ENCODE results near the gene RARG. TPM values are rescaled to one million over a fixed set of nuclear protein-coding genes. Genes with fewer than 3 reads are reported as not detected.

The RARG gene
- total RNA-seq, 1 experiment from 2014 or later = 11.8 TPM

- CTCF ChIA-PET = interaction anchor here (0.9 to 3.6 kb wide), 5 partner anchors 29 to 149 kb away, joined by 3 to 41 read pairs (median 7); partner anchors contain the start of gene AAAS
- Histone ChIP-seq H3K4me3 (ENCODE audit: low read depth, low read length) (no peak overlapping the region), H3K27me3 (replicated peaks; ENCODE audit: control insufficient read depth, insufficient read depth, low read length) (no peaks in the 10 kb centered on the region), H3K36me3 (ENCODE audit: control insufficient read depth, insufficient read depth, low read length) (no peaks in the 10 kb centered on the region), H3K9me3 (no peaks in the 10 kb centered on the region), H3K4me1 (peaks cover 15% of the 10 kb centered on the region; the same call in 1 of the 2 replicates)
- Mint-ChIP-seq H3K27ac (ENCODE audit: unreplicated experiment) (no peak overlapping the region), H3K36me3 (ENCODE audit: insufficient read depth, unreplicated experiment) (no peaks in the 10 kb centered on the region), H3K9me3 (ENCODE audit: unreplicated experiment) (no peaks in the 10 kb centered on the region), H3K4me1 (ENCODE audit: low read depth, unreplicated experiment) (peaks cover 23% of the 10 kb centered on the region), H3K4me3 (ENCODE audit: unreplicated experiment) (no peak overlapping the region), H3K27me3 (ENCODE audit: insufficient read depth, unreplicated experiment) (no peaks in the 10 kb centered on the region)
- DNase-seq = no peak
- POLR2A ChIA-PET = no interaction called here
- no TSS peak for BruUV-seq (replicated peaks)
- intact Hi-C loops (cut with micrococcal nuclease; ENCODE audit: unreplicated experiment) = no loop called here
- TF ChIP-seq CTCF (IDR thresholded peaks at IDR 0.05; ENCODE audit: insufficient read depth in 1 of 2, low read depth in 1 of 2, low read length in 1 of 2, severe bottlenecking in 1 of 2, unreplicated experiment in 1 of 2) = no peak
These were observed 17.1 kb downstream of the RARG start for GRCh38 chr12:53214687-53215455.

GRCh38 chr12:53214221-53214620 is 17.8 kb downstream of the RARG start:
- H3K4me1 Mint-ChIP-seq (ENCODE audit: low read depth, unreplicated experiment) = peaks cover 16% of the 10 kb centered on the region
- POLR2A ChIA-PET = interaction anchor here (1.1 kb wide), 1 partner anchor 37 kb away, joined by 3 read pairs; a partner anchor contains a TSS
- H3K4me3 ChIP-seq (ENCODE audit: low read depth, low read length) = no peak overlapping the region
- CTCF ChIA-PET = interaction anchor here (1.0 to 3.6 kb wide), 11 partner anchors 27 to 149 kb away, joined by 4 to 41 read pairs (median 7); partner anchors contain the start of genes AAAS, MYG1 and PFDN5
- H3K4me1 ChIP-seq = peaks cover 8% of the 10 kb centered on the region; the same call in 1 of the 2 replicates
- H3K36me3 ChIP-seq (ENCODE audit: control insufficient read depth, insufficient read depth, low read length) = no peaks in the 10 kb centered on the region
- H3K27me3 ChIP-seq (replicated peaks; ENCODE audit: control insufficient read depth, insufficient read depth, low read length) = no peaks in the 10 kb centered on the region
- BruUV-seq (replicated peaks) = no TSS peak
- no peaks in the 10 kb centered on the region for H3K9me3 Mint-ChIP-seq (ENCODE audit: unreplicated experiment)
- no peaks in the 10 kb centered on the region for H3K9me3 ChIP-seq
- TF ChIP-seq CTCF (IDR thresholded peaks at IDR 0.05; ENCODE audit: insufficient read depth in 1 of 2, low read depth in 1 of 2, low read length in 1 of 2, severe bottlenecking in 1 of 2, unreplicated experiment in 1 of 2) = no peak
- H3K27ac Mint-ChIP-seq (ENCODE audit: unreplicated experiment) = no peak overlapping the region
- no peaks in the 10 kb centered on the region for H3K36me3 Mint-ChIP-seq (ENCODE audit: insufficient read depth, unreplicated experiment)
- intact Hi-C loops (cut with micrococcal nuclease; ENCODE audit: unreplicated experiment) = no loop called here
- H3K4me3 Mint-ChIP-seq (ENCODE audit: unreplicated experiment) = no peak overlapping the region
- no peaks in the 10 kb centered on the region for H3K27me3 Mint-ChIP-seq (ENCODE audit: insufficient read depth, unreplicated experiment)
- DNase-seq = no peak

- ChIA-PET POLR2A (interaction anchor here (0.5 to 1.1 kb wide), 2 partner anchors 33 to 38 kb away, joined by 3 read pairs; partner anchors contain the start of genes CSAD and ZNF740), CTCF (interaction anchor here (0.5 to 3.6 kb wide), 23 partner anchors 15 to 403 kb away, joined by 3 to 41 read pairs (median 5); partner anchors contain the start of genes AAAS, ESPL1, MYG1 and PFDN5)
- BruUV-seq (replicated peaks) = no TSS peak
- intact Hi-C loops (cut with micrococcal nuclease; ENCODE audit: unreplicated experiment) = loop anchor here (1.0 to 2.0 kb wide), 4 partner anchors 38 to 81 kb away; partner anchors contain the start of genes ESPL1 and PFDN5
- Mint-ChIP-seq H3K27me3 (ENCODE audit: insufficient read depth, unreplicated experiment) (no peaks in the 10 kb centered on the region), H3K27ac (ENCODE audit: unreplicated experiment) (no peak overlapping the region), H3K4me3 (ENCODE audit: unreplicated experiment) (no peak overlapping the region), H3K9me3 (ENCODE audit: unreplicated experiment) (no peaks in the 10 kb centered on the region), H3K4me1 (ENCODE audit: low read depth, unreplicated experiment) (peaks cover 14% of the 10 kb centered on the region), H3K36me3 (ENCODE audit: insufficient read depth, unreplicated experiment) (no peaks in the 10 kb centered on the region)
- no peak overlapping the region for H3K4me3 ChIP-seq (ENCODE audit: low read depth, low read length)
- no peaks in the 10 kb centered on the region for H3K9me3 ChIP-seq
- peak; percentile 96 to 97 for TF ChIP-seq CTCF (IDR thresholded peaks at IDR 0.05; ENCODE audit: insufficient read depth in 1 of 2, low read depth in 1 of 2, low read length in 1 of 2, severe bottlenecking in 1 of 2, unreplicated experiment in 1 of 2)
- H3K27me3 ChIP-seq (replicated peaks; ENCODE audit: control insufficient read depth, insufficient read depth, low read length) = no peaks in the 10 kb centered on the region
- H3K4me1 ChIP-seq = peaks cover 7% of the 10 kb centered on the region; the same call in 1 of the 2 replicates
- H3K36me3 ChIP-seq (ENCODE audit: control insufficient read depth, insufficient read depth, low read length) = no peaks in the 10 kb centered on the region
- peak; percentile 80 to 91 for DNase-seq
These were observed 18.7 kb downstream of the RARG start for GRCh38 chr12:53213348-53213747.
